ENCODE results near the gene PICALM.

Gene PICALM

GRCh38 chr11:86047275-86047991, 21.5 kb downstream of the PICALM start:
- DNase-seq: no peak

GRCh38 chr11:86046116-86046515, 22.8 kb downstream of the PICALM start:
- DNase-seq: no peak

GRCh38 chr11:86043765-86044503, 24.9 kb downstream of the PICALM start:
- DNase-seq: no peak

- peak; percentile 33 for DNase-seq
Observed at GRCh38 chr11:86041975-86042378, 26.9 kb downstream of the PICALM start.

- DNase-seq: no peak
Observed at GRCh38 chr11:86040919-86041850, 27.7 kb downstream of the PICALM start.

GRCh38 chr11:86039094-86039493, 29.8 kb downstream of the PICALM start:
- DNase-seq: no peak

- no peak for DNase-seq
Observed at GRCh38 chr11:86037743-86038142, 31.1 kb downstream of the PICALM start.

GRCh38 chr11:86035920-86036319, 33.0 kb downstream of the PICALM start:
- no peak for DNase-seq

GRCh38 chr11:86035164-86035563, 33.7 kb downstream of the PICALM start:
- no peak for DNase-seq

- no peak for DNase-seq
Observed at GRCh38 chr11:86034710-86035109, 34.2 kb downstream of the PICALM start.

GRCh38 chr11:86021377-86021776, 47.5 kb downstream of the PICALM start:
- no peak for DNase-seq

GRCh38 chr11:86018249-86018648, 50.6 kb downstream of the PICALM start:
- DNase-seq: no peak

- DNase-seq: no peak
Observed at GRCh38 chr11:86016451-86016850, 52.4 kb downstream of the PICALM start.

- no peak for DNase-seq
Observed at GRCh38 chr11:86015699-86016098, 53.2 kb downstream of the PICALM start.

- DNase-seq: no peak
Observed at GRCh38 chr11:86014221-86014620, 54.7 kb downstream of the PICALM start.

GRCh38 chr11:86013713-86014112, 55.2 kb downstream of the PICALM start:
- no peak for DNase-seq

- no peak for DNase-seq
Observed at GRCh38 chr11:86011175-86011574, 57.7 kb downstream of the PICALM start.

- no peak for DNase-seq
Observed at GRCh38 chr11:86003654-86004053, 65.2 kb downstream of the PICALM start.

- DNase-seq: no peak
Observed at GRCh38 chr11:86002431-86002830, 66.5 kb downstream of the PICALM start.

- DNase-seq: no peak
Observed at GRCh38 chr11:85991508-85991907, 77.4 kb downstream of the PICALM start.

GRCh38 chr11:85989746-85990145, 79.1 kb downstream of the PICALM start:
- no peak for DNase-seq

GRCh38 chr11:85988780-85989179, 80.1 kb downstream of the PICALM start:
- no peak for DNase-seq

- DNase-seq: no peak
Observed at GRCh38 chr11:85977751-85978160, 91.1 kb downstream of the PICALM start.
